HG03196 (cell line): Measurements from ENCODE around the gene PIGU.

Experiments
- ATAC-seq: cut with Tn5 transposase; IDR thresholded peaks from one replicate; pipeline ENCODE4 v1.9.1; 2021; ENCODE audit not compliant: unreplicated experiment

Gene PIGU

GRCh38 chr20:34579979-34580940 lies 96.6 kb downstream of the PIGU start:
- ATAC-seq = no peak

DNA sequence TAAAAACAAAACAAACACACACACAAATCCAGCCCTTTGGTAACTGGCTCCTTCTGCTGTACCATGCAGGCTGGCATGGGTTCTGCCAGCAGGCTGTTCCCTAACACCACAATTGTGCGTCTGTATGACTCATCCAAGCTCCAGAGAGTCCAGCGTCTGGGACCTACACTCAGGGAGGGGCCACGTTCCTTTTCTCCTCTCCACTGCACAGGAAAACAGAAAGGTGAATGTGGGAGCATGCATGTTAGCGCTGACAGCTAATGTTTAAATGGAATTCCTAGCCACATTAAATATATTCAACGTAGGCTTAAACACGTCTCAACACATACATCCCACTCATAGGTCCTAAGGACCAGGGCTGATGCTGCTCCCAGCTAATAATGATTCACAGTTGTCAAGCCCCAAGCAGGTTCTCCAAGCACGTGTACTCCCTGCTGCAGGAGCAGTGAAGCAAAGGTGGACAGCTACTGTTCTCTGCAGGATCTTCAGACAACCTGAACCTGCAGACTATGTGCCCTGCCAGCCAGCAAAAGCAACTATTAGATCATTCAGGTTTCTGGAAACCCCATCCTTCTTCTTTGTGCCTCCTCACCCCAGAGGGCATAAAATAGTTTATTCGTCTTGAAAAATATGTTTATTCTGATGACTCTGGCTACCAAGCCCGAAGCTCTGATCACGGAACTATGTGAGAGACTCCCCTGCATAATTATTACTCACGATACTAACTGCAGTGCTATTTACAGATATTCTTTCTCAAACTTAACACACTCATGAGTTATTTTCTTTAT lies 97.5 kb downstream of the PIGU start:
- ATAC-seq = no peak

DNA sequence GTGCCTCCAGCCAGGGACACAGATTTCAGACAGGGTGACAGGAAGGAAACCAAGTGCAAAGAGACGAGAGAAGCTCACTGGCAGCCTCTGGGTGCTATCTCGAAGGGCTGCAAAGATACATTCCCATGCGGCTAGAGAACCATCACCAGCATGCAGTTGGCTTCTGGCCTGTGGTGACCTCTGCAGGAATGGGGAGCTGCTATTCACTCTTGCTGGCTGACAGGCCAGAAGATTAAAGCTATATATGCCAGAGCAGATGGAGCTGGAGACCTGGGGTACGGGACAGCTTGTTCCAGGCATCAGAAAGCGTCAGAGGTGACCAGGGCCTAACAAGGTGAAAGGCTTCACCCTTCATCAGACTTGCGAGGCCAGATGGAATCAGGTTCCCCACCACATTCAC lies 98.4 kb downstream of the PIGU start:
- ATAC-seq = no peak

GRCh38 chr20:34578025-34578424 lies 98.9 kb downstream of the PIGU start:
- ATAC-seq = no peak

DNA sequence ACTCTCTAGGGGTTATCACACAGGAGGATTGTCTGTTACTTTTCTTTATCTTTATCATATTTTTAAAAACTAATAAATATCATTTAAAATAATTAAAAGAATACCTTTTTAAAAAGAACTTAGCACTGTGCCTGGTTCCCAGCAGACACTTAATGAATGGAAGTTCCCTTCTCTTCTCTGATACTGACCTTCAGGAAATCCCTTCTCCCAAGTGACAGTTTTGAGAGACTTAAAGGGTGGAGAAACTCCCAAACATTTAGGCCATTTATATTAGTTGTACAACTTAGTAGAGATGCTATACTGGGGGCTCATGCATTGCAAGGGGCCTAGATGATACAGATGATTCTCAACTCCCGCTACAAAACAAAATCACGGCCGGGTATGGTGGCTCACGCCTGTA lies 99.8 kb downstream of the PIGU start:
- ATAC-seq = no peak

GRCh38 chr20:34575756-34576155 lies 101.1 kb downstream of the PIGU start:
- ATAC-seq = no peak

DNA sequence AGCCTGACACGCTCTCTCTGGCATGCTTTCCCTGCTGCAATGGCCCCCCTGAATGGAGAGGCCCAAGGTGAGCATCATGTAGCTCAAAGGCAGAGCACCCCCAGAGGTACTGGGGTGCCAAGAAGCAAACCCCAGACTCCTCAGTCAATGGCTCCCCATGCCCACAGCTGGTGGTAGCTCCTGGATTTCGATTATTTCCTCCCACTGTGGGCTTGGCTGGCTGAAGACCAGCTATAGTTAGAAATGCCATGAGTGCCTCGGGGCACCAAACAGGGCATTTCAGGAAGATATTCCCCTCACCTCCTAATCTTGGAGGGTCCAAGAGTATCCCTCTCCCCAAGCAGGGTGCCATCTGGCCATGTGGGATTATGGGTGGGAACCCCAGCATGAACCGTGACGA lies 101.6 kb downstream of the PIGU start:
- ATAC-seq = no peak

DNA sequence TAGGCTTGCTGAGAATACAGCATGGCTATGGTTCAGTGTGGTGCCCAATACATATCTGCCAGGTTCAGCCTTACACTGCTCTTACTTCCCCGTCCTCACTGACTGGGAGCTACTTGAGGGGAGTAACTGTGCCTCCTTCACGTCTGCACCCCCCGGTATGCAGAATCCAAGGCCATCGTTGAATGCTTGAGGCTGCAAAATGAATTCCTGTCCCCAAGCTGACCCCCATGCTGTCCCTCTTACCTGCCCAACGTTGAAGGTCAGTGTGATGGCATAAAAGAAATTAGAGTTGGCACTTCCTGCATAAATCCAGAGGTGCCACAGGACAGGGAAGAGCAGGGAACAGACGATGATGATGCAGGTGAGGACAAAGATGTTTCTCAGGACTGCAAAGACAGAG lies 102.0 kb downstream of the PIGU start:
- ATAC-seq = no peak

DNA sequence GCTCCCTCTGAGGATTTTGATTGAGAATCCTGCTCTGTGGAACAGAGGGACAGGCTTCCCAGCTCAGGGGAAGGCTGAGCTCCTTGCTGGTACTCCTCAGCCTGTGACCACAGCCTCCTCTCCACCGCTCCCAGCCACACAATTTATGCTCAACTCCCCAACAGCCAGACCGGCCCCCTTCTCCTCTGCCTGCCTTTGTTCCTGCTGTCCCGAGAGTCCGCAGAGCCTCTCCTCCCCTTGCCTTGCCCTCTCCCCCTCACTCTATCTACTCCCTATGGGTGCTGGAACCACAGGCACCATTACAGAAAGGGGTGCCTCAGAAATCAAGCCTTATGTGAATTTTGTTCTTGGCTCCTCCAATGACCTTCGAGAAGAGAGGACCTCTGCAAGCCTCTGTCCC lies 102.5 kb downstream of the PIGU start:
- ATAC-seq = no peak

DNA sequence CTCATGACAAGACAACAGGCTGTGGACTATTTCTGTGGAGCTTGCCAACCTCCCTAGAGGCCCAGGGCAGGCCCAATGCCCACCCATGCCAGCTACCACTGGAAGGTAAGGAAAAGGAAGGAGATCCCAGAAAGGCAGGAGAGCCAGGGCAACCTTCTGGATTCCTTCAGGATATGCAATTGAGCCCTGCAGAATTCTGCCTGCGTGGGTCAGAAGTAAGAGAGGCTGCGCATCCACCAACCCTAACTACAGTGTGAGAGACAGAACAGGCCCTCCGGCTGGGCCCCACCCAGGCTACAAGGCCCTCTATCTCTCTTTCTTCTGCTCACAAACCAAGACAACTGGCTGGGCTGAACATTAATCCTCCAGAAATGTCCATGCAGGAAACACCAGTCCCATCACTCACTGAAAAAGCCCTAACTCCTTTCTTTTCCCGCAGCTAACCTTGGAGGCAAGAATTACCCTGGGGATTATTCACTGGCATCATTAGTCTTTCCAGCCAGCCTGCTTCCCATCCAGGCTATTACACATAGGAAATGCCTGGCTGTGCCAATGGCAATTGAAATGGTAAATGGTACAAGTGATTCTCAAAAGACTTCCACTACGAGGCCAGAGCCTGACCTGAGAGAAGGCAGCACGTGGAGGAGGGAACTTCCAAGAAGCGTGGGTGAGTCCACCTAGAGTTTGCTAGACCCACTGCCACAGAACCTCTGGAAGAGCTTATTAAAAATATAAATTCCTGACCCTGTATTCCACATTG lies 103.2 kb downstream of the PIGU start:
- no peak for ATAC-seq

GRCh38 chr20:34571753-34572152 lies 105.1 kb downstream of the PIGU start:
- no peak for ATAC-seq

GRCh38 chr20:34570859-34571306 lies 106.0 kb downstream of the PIGU start:
- no peak for ATAC-seq

DNA sequence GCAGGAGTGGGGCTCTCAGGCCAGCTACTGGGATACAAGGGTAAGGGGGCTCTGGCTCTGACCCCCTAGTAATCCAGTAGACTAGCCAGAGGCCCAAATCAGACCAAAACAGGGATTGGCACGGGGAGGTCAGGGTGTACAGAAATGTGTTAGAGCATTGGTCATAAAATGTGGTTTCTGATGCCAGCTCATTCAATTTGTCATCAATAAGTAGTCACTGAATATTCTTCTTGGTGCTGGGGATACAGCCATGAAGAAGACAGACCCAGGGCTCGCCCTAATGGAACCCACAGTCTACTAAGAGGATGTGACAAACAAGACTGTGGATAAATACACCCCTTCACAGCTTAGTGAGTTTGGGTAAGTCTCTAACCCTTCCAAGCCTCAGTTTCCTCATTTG lies 107.3 kb downstream of the PIGU start:
- ATAC-seq = no peak

DNA sequence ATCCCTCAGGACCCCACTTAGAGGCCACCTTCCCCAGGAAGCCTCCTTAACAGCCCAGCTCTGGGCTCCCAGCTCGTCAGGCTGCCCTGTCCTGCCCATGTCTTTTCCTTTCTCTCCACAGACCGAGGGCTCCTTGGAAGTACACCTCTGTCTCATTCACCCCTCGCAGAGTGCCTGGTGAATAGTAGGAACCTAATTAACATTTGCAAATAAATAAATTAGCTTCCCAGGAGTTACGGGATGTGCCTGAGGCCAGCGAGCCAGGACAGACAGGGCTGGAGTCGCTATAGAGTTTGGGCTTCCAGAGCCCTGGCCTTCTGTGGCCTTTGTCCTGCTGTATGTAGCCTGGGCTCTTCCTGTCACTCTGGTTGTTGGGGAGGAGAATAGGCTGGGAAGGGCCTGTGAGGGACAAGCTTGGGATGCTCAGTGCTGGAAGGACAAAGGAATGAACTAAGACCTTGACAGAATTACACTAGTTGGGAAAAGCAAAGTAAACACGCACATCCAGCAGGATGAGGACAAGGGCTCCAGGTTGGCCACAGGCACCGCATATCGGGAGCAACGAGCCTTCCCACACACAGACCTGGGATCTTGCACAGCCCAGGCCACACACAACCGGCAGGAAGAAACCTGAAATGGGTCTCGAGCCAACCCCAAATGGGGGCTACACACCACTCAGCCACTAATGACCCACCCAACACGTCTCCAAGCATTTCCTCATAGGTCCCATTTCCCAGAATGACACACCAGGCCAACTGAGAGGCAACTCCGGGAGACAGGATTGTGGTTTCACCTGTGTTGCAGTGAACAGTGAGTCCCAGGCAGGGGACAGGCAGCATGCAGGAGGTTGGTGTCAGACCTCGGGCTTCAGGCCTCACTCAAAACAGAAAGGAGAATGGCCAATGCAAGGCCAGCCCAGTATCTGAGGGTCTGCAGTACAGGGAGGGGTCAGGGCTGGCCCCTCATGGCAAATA lies 108.7 kb downstream of the PIGU start:
- ATAC-seq = no peak

DNA sequence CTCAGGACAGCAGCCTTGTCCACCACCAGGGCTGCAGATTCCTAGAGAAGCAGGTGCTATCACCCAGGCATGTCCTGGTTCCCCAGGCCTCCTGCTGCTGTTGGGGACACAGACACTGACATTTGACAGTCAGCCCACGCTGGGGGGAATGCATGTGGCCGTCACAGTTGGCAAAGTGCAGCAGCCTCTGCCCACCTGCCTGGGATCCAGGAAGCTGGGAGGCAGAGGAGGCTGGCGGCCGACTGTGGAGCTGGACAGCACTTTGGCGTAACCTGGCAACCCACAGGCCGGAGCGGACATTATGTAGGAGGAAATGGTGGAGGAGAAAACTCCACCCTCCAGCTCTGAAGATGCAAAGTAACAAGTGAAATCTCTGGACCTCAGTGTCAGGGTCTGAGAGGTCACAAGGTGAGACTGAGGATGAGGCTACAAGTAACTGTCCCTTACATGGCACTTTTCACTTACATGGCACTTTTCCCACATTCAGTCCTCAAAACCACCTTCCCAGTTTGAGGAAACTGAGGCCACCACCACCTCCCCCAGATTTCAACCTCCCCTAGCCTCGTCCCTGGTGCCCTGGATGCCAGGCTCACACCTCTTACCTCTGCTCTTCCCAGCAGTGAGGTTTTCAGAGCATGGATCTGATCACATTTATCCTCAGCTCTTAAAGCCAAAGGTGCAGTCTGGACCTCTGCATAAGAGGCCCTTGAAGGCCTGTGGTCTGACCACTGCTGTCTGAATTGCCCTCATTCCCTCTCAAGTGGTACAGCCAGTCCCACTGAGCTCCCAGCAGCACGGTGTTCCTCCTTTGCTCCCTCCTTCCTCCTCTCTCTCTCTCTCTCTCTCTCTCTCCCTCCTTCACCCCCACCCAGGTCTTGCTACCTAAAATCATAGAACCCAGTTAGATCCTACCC lies 109.7 kb downstream of the PIGU start:
- no peak for ATAC-seq

GRCh38 chr20:34564833-34565232 lies 112.1 kb downstream of the PIGU start:
- no peak for ATAC-seq

GRCh38 chr20:34562641-34563040 lies 114.3 kb downstream of the PIGU start:
- ATAC-seq = no peak

DNA sequence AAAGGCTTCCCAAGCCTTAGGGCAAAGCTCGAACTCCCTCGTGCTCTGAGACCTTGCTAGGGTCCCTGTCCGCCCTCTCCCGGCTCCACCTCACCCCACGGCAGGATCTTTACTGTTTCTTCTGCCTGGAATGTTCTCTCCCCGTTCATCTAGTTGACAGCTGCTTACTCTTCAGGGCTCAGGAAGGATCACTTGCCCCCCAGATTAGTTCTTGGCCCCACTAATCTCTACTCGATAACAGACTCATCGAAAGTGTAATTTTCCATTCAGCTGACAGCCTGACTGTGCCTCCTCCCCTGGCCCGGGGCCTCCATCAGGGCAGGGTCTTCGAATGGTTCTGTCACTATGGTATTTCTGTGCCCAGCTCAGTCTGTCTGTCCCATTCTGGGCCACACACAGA lies 115.2 kb downstream of the PIGU start:
- no peak for ATAC-seq

- no peak for ATAC-seq
These were observed 116.3 kb downstream of the PIGU start for GRCh38 chr20:34560614-34561013.
